GM12801 (cell line): ENCODE data around the gene FOXO3.

Experiments used
- CTCF ChIP-seq: IDR thresholded peaks from one replicate; pipeline ENCODE4 v1.5.1; 2011; ENCODE audit warnings: control low read depth; ENCODE audit not compliant: insufficient read length; ENCODE audit errors: extremely low read depth

Gene FOXO3

GRCh38 chr6:108557494-108558371 lies 3.0 kb upstream of the FOXO3 start:
- no peak for TF ChIP-seq CTCF

GRCh38 chr6:108558372-108559096 lies 2.2 kb upstream of the FOXO3 start:
- TF ChIP-seq CTCF = no peak

GRCh38 chr6:108559097-108559883 lies 1.4 kb upstream of the FOXO3 start:
- TF ChIP-seq CTCF = no peak

GRCh38 chr6:108559884-108560462 lies 744 bp upstream of the FOXO3 start:
- no peak for TF ChIP-seq CTCF

GRCh38 chr6:108561742-108562502 lies 1.2 kb downstream of the FOXO3 start:
- no peak for TF ChIP-seq CTCF

GRCh38 chr6:108562503-108562993 lies 1.8 kb downstream of the FOXO3 start:
- no peak for TF ChIP-seq CTCF
